ENCODE results near the gene CRYBB3. TPM values are rescaled to one million over a fixed set of nuclear protein-coding genes. Genes with fewer than 3 reads are reported as not detected.
A peak's percentile ranks its signal among the peaks of the same experiment; 100 is the strongest.
"Not testable (repeated sequence)": the region's sequence is repeated elsewhere in the genome, so short reads cannot be mapped to it uniquely, and the experiment has no call there.

Gene CRYBB3
- total RNA-seq, 8 experiments from 2014 or later = not detected

DNA sequence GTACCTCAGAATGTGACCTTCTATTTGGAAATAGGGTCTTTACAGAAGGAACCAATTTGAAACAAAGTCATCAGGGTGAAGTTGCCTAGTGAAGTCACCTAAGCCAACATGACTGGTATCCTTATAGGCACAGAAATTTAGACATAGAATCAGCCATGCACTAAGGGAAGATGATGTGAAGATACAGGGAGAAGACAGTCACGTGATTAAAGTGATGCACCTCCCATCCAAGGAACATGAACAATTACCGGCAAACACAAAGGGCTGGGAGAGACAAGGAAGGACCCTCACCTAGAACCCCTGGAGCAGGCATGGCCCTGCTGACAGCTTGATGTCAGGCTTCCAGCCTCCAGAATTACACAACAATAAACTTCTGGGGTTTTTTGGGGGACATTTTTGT, 16.6 kb downstream of the CRYBB3 start:
- Histone ChIP-seq H3K4me1 (replicated peaks in 1 of 2) (no peaks in the 10 kb centered on the region), H3K4me3 (no peak overlapping the region), H3K27ac (no peak overlapping the region)
- ATAC-seq (replicated peaks in 6 of 8) = no peak
- 0 to 100% (median 65%) methylated on average over 1 to 2 of the region's 2 CpGs for WGBS, 10 experiments
- in situ Hi-C loops (cut with MboI; ENCODE audit: low pct_unique_long_range_greater_than_20kb in 2 of 9, low sequenced_read_pairs in 9 of 9, unreplicated experiment in 9 of 9) = loop anchor here in 2 of 9 experiments (25.0 kb wide), 1 partner anchor 546 kb away; no protein-coding TSS in a partner anchor

DNA sequence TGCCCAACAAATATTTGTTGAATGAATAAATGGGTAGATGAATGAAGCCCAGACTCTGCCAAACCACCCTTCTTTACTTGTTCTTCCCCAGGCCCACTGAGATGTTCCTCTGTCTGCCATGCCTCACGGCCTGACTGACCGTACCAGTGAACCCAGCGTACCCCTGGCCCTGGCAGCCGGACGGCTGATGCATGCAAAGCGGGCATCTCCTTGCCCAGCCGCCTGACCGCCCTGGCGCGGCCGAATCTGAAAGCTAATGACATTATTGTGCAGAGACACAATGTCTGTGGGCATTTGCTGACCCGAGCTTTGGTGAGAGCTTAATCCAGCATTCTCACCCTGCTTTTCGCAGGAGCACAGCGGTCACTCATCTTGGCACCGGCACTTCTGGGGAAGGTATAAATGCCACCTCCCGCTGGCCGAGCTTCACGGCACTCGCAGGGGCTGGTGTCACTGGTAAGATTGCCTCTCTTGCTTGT, 19.6 kb downstream of the CRYBB3 start, which contains the start of gene CRYBB2:
Gene CRYBB2 (plus strand): TSS at position 429 of the 479 bp plus-strand sequence. CDS start 1,791 bp downstream, outside the sequence.
- no peak within 1 kb of the TSS for H3K27ac ChIP-seq
- no peak for ATAC-seq (replicated peaks in 6 of 8)
- in situ Hi-C loops (cut with MboI; ENCODE audit: low pct_unique_long_range_greater_than_20kb in 2 of 9, low sequenced_read_pairs in 9 of 9, unreplicated experiment in 9 of 9) = loop anchor here in 2 of 9 experiments (25.0 kb wide), 1 partner anchor 543 kb away; no protein-coding TSS in a partner anchor
- 40 to 100% (median 75%) methylated on average over 1 to 4 of the region's 19 CpGs; no CpG with 5 or more reads in 4 of the 10 experiments for WGBS, 10 experiments
- no peak within 1 kb of the TSS for H3K4me3 ChIP-seq
- no peaks in the 10 kb centered on the region for H3K4me1 ChIP-seq (replicated peaks in 1 of 2)

DNA sequence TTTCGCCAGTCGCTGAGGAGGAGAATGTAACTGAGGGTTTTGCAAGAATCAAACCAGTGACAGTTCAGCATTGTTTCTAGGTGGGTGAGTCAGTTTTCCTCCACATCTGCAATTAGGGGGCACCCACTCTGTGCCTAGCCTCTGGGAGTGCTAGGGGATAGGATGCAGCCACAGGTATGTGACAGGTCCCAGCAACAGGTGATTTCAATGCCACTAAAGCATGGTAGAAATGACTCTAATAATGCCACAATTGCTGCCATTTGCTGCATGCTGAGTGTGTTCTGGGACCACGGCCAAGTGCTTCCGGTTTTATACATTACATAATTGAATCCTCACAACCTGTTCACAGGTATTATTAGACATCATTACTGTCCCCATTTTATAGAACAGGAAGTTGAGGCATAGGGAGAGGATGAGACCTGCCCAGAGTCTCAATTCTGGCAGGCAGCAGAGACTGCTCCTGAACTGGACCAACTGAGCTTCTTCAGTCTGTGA, 20.3 kb downstream of the CRYBB3 start:
- no peak overlapping the region for H3K27ac ChIP-seq
- no peak for ATAC-seq (replicated peaks in 6 of 8)
- WGBS, 10 experiments = 0 to 80% (median 64%) methylated on average over 2 to 4 of the region's 4 CpGs; no CpG with 5 or more reads in 4 of the 10 experiments
- in situ Hi-C loops (cut with MboI; ENCODE audit: low pct_unique_long_range_greater_than_20kb in 2 of 9, low sequenced_read_pairs in 9 of 9, unreplicated experiment in 9 of 9) = loop anchor here in 2 of 9 experiments (25.0 kb wide), 1 partner anchor 542 kb away; no protein-coding TSS in a partner anchor
- H3K4me3 ChIP-seq = no peak overlapping the region
- H3K4me1 ChIP-seq (replicated peaks in 1 of 2) = no peaks in the 10 kb centered on the region

DNA sequence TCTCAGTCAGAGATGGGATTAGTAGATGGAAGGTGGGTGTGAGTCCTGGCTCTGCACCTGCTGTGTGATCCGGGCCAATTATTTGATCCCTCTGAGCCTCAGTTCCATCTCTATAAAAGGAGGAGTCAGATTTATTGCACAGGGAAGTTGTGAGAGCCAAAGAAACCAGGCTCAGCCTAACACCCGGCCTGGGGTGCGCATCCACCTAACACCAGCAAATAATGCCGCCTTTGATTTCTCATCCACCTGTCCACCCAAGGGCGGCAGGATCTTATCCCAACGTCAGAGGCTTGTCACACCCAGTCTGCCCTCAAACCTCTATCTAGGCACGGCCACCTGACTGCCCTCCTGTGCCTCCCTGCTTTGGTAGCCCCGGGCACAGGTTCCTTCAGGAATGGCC, 22.1 kb downstream of the CRYBB3 start:
- 0 to 100% (median 53%) methylated on average over 1 to 6 of the region's 8 CpGs; no CpG with 5 or more reads in 4 of the 10 experiments for WGBS, 10 experiments
- Histone ChIP-seq H3K4me3 (no peak overlapping the region), H3K4me1 (replicated peaks in 1 of 2) (no peaks in the 10 kb centered on the region), H3K27ac (no peak overlapping the region)
- in situ Hi-C loops (cut with MboI; ENCODE audit: low pct_unique_long_range_greater_than_20kb in 2 of 9, low sequenced_read_pairs in 9 of 9, unreplicated experiment in 9 of 9) = loop anchor here in 2 of 9 experiments (25.0 kb wide), 1 partner anchor 541 kb away; no protein-coding TSS in a partner anchor
- no peak for ATAC-seq (replicated peaks in 6 of 8)

DNA sequence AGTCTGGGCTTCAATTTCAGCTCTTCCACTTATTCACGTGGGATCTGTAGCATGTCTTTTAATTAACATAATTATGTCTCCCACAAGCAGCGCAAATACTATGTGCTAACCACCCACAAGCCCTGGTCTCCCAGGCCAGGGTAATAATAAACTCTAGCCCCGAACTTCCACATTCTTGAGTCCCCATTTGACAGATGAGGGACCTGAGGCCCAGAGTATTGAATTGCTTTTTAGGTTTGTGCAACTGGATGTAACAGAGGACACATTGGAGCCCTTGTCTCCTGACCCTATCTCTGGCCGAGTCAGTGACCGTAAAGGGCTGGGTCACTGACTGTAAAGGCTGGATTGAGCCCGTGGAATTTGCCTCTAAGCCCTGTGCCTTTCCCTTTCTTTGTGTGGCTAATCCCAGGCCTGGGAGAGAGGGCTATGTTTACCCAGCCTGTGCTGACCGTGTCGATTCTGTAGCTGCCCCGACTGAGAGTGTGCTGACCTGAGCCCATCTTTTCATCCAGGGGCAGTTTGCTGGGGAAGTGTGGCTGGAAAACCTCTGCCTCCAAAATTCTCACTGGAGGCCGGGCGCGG, 23.7 kb downstream of the CRYBB3 start:
- Histone ChIP-seq H3K27ac (no peak overlapping the region), H3K4me1 (replicated peaks in 1 of 2) (no peaks in the 10 kb centered on the region), H3K4me3 (no peak overlapping the region)
- WGBS, 10 experiments = 0 to 80% (median 50%) methylated on average over 1 to 7 of the region's 12 CpGs; no CpG with 5 or more reads in 2 of the 10 experiments
- ATAC-seq (replicated peaks in 6 of 8) = peak in 2 of 8 experiments; percentile 31 to 43
- in situ Hi-C loops (cut with MboI; ENCODE audit: low pct_unique_long_range_greater_than_20kb in 2 of 9, low sequenced_read_pairs in 9 of 9, unreplicated experiment in 9 of 9) = loop anchor here in 2 of 9 experiments (25.0 kb wide), 1 partner anchor 539 kb away; no protein-coding TSS in a partner anchor

DNA sequence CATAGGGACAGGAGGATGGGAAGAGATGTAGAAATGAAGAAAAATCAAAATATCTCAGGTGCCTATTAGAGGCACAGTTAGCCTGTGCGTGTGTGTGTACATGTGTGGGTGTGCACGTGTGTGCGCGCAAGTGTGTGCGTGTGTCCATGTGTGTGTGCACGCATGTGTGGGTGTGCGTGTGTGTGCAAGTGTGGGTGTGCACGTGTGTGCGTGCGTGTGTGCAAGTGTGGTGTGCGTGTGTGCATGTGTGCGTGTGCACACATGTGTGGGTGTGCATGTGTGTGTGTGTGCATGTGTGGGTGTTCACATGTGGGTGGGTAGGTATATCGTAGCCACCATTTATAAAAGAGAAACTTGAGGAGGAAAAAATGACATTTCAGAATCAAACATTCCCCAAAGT, 29.2 kb downstream of the CRYBB3 start:
- in situ Hi-C loops (cut with MboI; ENCODE audit: low pct_unique_long_range_greater_than_20kb in 2 of 9, low sequenced_read_pairs in 9 of 9, unreplicated experiment in 9 of 9) = loop anchor here in 2 of 9 experiments (25.0 kb wide), 2 partner anchors 308 to 1108 kb away; no protein-coding TSS in a partner anchor
- no peak overlapping the region for H3K27ac ChIP-seq
- ATAC-seq (replicated peaks in 6 of 8) = no peak
- no peak overlapping the region for H3K4me3 ChIP-seq
- 90 to 100% (median 92%) methylated on average over 1 to 4 of the region's 13 CpGs; no CpG with 5 or more reads in 7 of the 10 experiments for WGBS, 10 experiments
- no peaks in the 10 kb centered on the region for H3K4me1 ChIP-seq (replicated peaks in 1 of 2)

DNA sequence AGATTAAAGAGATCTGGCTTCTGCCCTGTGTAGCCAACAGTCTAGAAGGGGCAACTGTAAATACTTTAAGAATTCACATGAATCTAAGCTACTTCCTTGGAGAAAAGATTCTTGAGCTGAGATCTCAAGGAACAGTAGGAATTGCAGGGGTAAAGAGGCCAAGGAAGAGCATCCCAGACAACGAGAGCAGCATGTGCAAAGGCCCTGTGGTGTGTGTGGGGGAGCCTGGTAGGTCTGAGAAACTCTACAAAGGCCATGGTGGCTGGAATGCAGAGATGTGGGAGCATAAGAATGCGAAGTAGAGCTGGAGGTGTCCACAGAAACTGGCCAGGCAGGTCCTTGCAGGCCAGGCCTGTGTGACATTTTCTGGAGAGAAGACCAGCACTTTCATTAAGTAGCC, 31.1 kb downstream of the CRYBB3 start:
- in situ Hi-C loops (cut with MboI; ENCODE audit: low pct_unique_long_range_greater_than_20kb in 2 of 9, low sequenced_read_pairs in 9 of 9, unreplicated experiment in 9 of 9) = loop anchor here in 3 of 9 experiments (10.0 to 25.0 kb wide), 3 partner anchors 104 to 1107 kb away; no protein-coding TSS in a partner anchor
- not testable (repeated sequence) for H3K4me1 ChIP-seq (replicated peaks in 1 of 2); H3K27ac ChIP-seq; H3K4me3 ChIP-seq; ATAC-seq (replicated peaks in 6 of 8)
- WGBS, 10 experiments = 60% methylated on average over 1 of the region's 2 CpGs; no CpG with 5 or more reads in 8 of the 10 experiments

DNA sequence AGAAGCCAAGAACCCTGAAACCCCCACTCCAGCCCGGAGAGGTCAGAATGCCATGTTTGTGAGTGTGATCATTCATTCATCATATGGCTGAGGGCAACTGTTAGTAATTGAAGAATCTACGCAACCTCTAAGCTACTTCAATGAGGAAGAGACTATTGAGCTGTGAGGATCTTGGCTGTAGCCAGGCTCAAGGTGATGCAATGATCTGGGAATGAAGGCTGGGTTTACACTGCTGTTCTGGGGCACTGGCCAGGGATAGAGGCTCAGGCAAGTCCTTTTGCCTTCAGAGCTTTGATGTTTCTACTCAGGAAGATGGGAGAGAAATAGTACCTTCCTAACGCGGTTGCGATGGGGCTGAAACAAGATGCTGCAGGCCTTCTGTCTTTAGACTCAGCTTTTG, 32.6 kb downstream of the CRYBB3 start:
- peak in 1 of 8 experiments; percentile 14 for ATAC-seq (replicated peaks in 6 of 8)
- WGBS, 10 experiments = 35 to 100% (median 69%) methylated on average over 1 to 5 of the region's 5 CpGs; no CpG with 5 or more reads in 3 of the 10 experiments
- Histone ChIP-seq H3K4me1 (replicated peaks in 1 of 2) (no peaks in the 10 kb centered on the region), H3K27ac (no peak overlapping the region), H3K4me3 (no peak overlapping the region)
- in situ Hi-C loops (cut with MboI; ENCODE audit: low pct_unique_long_range_greater_than_20kb in 2 of 9, low sequenced_read_pairs in 9 of 9, unreplicated experiment in 9 of 9) = loop anchor here in 3 of 9 experiments (10.0 to 25.0 kb wide), 3 partner anchors 102 to 1105 kb away; no protein-coding TSS in a partner anchor

DNA sequence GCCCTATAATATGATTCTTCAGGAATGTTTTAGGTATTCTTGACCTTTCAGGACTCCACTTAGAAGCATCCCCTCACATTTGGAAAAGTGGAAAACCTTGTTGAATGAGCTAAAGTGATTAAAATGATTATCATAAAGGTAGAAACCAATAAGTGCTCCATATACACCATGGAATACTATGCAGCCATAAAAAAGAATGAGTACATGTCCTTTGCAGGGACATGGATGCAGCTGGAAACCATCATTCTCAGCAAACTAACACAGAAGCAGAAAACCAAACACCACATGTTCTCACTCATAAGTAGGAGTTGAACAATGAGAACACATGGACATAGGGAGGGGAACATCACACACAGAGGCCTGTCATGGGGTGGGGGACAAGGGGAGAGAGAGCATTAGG, 34.0 kb downstream of the CRYBB3 start:
- in situ Hi-C loops (cut with MboI; ENCODE audit: low pct_unique_long_range_greater_than_20kb in 2 of 9, low sequenced_read_pairs in 9 of 9, unreplicated experiment in 9 of 9) = loop anchor here in 3 of 9 experiments (10.0 to 25.0 kb wide), 3 partner anchors 101 to 1104 kb away; no protein-coding TSS in a partner anchor

DNA sequence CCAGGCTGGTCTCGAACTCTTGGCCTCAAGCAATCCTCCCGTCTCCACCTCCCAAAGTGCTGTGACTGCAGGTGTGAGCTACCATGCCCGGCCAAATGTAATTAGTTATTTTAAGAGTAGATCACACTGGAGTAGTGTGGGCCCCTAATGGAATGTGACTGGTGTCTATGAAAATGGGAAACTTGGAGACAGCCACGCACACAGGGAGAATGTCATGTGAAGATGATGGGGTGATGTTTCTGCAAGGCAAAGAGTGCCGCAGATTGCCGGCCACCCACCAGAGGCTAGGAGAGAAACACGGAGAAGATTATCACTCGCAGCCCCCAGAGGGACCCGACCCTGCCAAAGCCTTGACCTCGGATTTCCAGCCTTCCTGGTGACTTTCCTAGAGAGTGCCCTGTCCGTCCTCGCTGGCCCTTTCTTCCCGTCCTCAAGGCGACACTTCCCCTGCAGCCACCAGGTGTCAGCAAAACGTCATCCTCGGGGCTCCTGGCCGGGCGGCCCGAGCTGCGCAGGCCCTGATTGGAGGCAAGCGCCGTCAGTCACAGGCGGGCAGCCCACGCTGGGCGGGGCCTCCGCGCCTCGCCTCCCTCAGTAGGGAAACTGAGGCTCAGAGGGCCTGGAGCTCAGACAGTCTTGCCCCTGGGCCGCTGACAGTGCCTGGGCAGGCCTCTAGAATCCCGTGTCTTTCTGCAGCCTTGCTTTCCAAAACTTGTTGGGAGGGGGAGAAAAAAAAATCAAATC, 36.1 kb downstream of the CRYBB3 start:
- in situ Hi-C loops (cut with MboI; ENCODE audit: low pct_unique_long_range_greater_than_20kb in 2 of 9, low sequenced_read_pairs in 9 of 9, unreplicated experiment in 9 of 9) = loop anchor here in 3 of 9 experiments (10.0 to 25.0 kb wide), 3 partner anchors 99 to 1102 kb away; no protein-coding TSS in a partner anchor
- Histone ChIP-seq H3K4me1 (replicated peaks in 1 of 2) (no peaks in the 10 kb centered on the region), H3K27ac (no peak overlapping the region), H3K4me3 (peak overlapping the region in 2 of 5 donors; percentile 4 to 17)
- ATAC-seq (replicated peaks in 6 of 8) = peak; percentile 99 to 100 (median 100)
- 4 to 82% (median 24%) methylated on average over 1 to 22 of the region's 30 CpGs; no CpG with 5 or more reads in 1 of the 10 experiments for WGBS, 10 experiments

More for the DNA sequence above, 34.0 kb downstream of the CRYBB3 start:
- not testable (repeated sequence) for H3K27ac ChIP-seq; ATAC-seq (replicated peaks in 6 of 8); H3K4me1 ChIP-seq (replicated peaks in 1 of 2); H3K4me3 ChIP-seq

DNA sequence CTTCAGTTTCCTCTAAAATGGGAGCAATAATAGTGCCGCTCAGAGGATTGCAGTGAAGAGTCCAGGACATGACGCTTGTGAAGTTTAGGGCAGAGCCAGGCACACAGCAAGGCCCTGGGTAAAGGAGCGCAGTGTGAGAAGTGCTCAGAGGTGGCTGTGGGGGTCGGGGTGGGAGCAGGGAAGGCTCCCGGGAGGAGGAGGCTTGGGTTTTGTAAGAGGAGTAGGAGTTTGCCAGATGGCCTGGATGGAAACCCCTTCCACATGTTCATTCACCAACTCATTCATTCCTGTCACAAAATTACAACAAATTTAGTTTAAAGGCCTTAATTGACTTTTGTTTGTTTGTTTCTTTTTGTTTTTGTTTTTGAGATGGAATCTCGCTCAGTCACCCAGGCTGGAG, 36.8 kb downstream of the CRYBB3 start:
- 0 to 94% (median 90%) methylated on average over 1 to 4 of the region's 6 CpGs; no CpG with 5 or more reads in 6 of the 10 experiments for WGBS, 10 experiments
- H3K4me1 ChIP-seq (replicated peaks in 1 of 2) = no peaks in the 10 kb centered on the region
- H3K4me3 ChIP-seq = no peak overlapping the region
- H3K27ac ChIP-seq = no peak overlapping the region
- in situ Hi-C loops (cut with MboI; ENCODE audit: low pct_unique_long_range_greater_than_20kb in 2 of 9, low sequenced_read_pairs in 9 of 9, unreplicated experiment in 9 of 9) = loop anchor here in 3 of 9 experiments (10.0 to 25.0 kb wide), 3 partner anchors 98 to 1101 kb away; no protein-coding TSS in a partner anchor
- ATAC-seq (replicated peaks in 6 of 8) = peak in 2 of 8 experiments; percentile 5 to 8

DNA sequence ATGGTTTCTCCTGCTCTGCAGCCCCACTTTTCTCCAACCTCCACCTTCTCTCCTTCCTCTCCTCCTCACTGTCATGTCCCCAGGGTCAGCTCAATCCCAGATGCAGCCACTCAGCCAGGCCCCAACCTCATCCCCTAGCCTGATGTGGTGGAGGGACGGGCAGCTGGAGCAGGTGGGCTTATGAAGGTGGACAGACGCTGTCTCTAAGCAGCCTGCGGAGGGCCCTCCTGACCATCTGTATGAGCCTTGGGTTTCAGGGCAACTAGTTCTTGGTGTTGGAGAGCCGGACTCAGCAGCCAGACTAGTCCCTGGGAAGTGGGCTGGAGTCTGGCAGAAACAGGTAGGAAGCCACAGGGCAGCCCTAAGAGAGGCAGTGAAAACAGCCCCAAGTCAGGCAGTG, 37.8 kb downstream of the CRYBB3 start:
- Histone ChIP-seq H3K4me1 (replicated peaks in 1 of 2) (no peaks in the 10 kb centered on the region), H3K4me3 (no peak overlapping the region), H3K27ac (no peak overlapping the region)
- WGBS, 10 experiments = 38 to 100% methylated on average over 1 to 3 of the region's 4 CpGs; no CpG with 5 or more reads in 8 of the 10 experiments
- in situ Hi-C loops (cut with MboI; ENCODE audit: low pct_unique_long_range_greater_than_20kb in 2 of 9, low sequenced_read_pairs in 9 of 9, unreplicated experiment in 9 of 9) = loop anchor here in 3 of 9 experiments (10.0 to 25.0 kb wide), 3 partner anchors 97 to 1100 kb away; no protein-coding TSS in a partner anchor
- no peak for ATAC-seq (replicated peaks in 6 of 8)
